Loucy (cell line): ENCODE data around the gene PRM2.

Experiments used
- H2AFZ ChIP-seq: fragments of 200-600 bp; sonication (generic); 2 replicates; pipeline ENCODE4 v1.6.0; 2016; ENCODE audit warnings: antibody characterized with exemption, mild to moderate bottlenecking, low read length, moderate library complexity
- H3F3A ChIP-seq: fragments of 200-600 bp; 2 replicates; pipeline ENCODE4 v1.6.0; 2016; ENCODE audit warnings: antibody characterized with exemption, low read depth, mild to moderate bottlenecking
- H3K27me3 ChIP-seq: fragments of 200-600 bp; sonication (generic); 2 replicates; pipeline ENCODE4 v1.6.1; 2014; ENCODE audit warnings: low read length, mild to moderate bottlenecking; ENCODE audit not compliant: insufficient read depth, poor library complexity, severe bottlenecking
- H3K36me3 ChIP-seq: fragments of 200-600 bp; sonication (generic); 2 replicates; pipeline ENCODE4 v1.6.1; 2016; ENCODE audit warnings: low read length; ENCODE audit not compliant: insufficient read depth
- H3K4me1 ChIP-seq: fragments of 200-600 bp; sonication (generic); 2 replicates; pipeline ENCODE4 v1.5.1; 2014; ENCODE audit warnings: low read length, mild to moderate bottlenecking; ENCODE audit not compliant: insufficient read depth, poor library complexity, severe bottlenecking
- H3K4me2 ChIP-seq: fragments of 200-600 bp; sonication (generic); 2 replicates; pipeline ENCODE4 v1.6.0; 2014; ENCODE audit warnings: antibody characterized with exemption, low read length, low read depth, mild to moderate bottlenecking; ENCODE audit not compliant: poor library complexity, severe bottlenecking
- H3K4me3 ChIP-seq: fragments of 200-600 bp; sonication (generic); 2 replicates; pipeline ENCODE4 v1.5.1; 2014; ENCODE audit warnings: low read length, mild to moderate bottlenecking, mixed read lengths; ENCODE audit not compliant: poor library complexity, severe bottlenecking
- H3K79me2 ChIP-seq: fragments of 200-600 bp; sonication (generic); 2 replicates; pipeline ENCODE4 v1.6.1; 2014; ENCODE audit warnings: low read length; ENCODE audit not compliant: insufficient read depth
- H3K9ac ChIP-seq: fragments of 200-600 bp; sonication (generic); 2 replicates; pipeline ENCODE4 v1.6.0; 2014; ENCODE audit warnings: mild to moderate bottlenecking, low read depth, low read length, moderate library complexity; ENCODE audit not compliant: poor library complexity, severe bottlenecking
- H3K9me2 ChIP-seq: fragments of 200-600 bp; sonication (generic); replicated peaks from 2 replicates; pipeline ENCODE4 v1.6.1; 2016; ENCODE audit warnings: low read depth, low read length, mixed read lengths
- H3K9me3 ChIP-seq: fragments of 200-600 bp; sonication (generic); 2 replicates; pipeline ENCODE4 v1.6.1; 2014; ENCODE audit warnings: mild to moderate bottlenecking, antibody characterized with exemption, low read length, low read depth; ENCODE audit not compliant: insufficient read depth
- H4K20me1 ChIP-seq: fragments of 200-600 bp; sonication (generic); 2 replicates; pipeline ENCODE4 v1.6.0; 2014; ENCODE audit warnings: antibody characterized with exemption, low read length, mild to moderate bottlenecking; ENCODE audit not compliant: insufficient read depth, poor library complexity, severe bottlenecking
- CTCF ChIP-seq: fragments of 200-600 bp; sonication (generic); conservative IDR thresholded peaks from 2 replicates; pipeline ENCODE4 v1.5.1; 2014; ENCODE audit warnings: mild to moderate bottlenecking, antibody characterized with exemption, low read length
- EZH2phosphoT487 ChIP-seq: fragments of 200-600 bp; IDR thresholded peaks from 2 replicates; pipeline ENCODE4 v1.6.1; 2018; ENCODE audit warnings: antibody characterized with exemption, mild to moderate bottlenecking, moderate library complexity, borderline replicate concordance

Gene PRM2

GRCh38 chr16:11277607-11278337, 1.5 kb upstream of the PRM2 start:
- TF ChIP-seq CTCF = no peak
- TF ChIP-seq EZH2phosphoT487 = no peak
- no peak overlapping the region for H3K9ac ChIP-seq
- H3K4me3 ChIP-seq = no peak overlapping the region
- H2AFZ ChIP-seq = no peak overlapping the region
- no peaks in the 10 kb centered on the region for H3K9me2 ChIP-seq
- no peaks in the 10 kb centered on the region for H3K79me2 ChIP-seq
- no peak overlapping the region for H3K4me2 ChIP-seq
- H3F3A ChIP-seq = no peaks in the 10 kb centered on the region
- H3K9me3 ChIP-seq = no peaks in the 10 kb centered on the region
- no peaks in the 10 kb centered on the region for H4K20me1 ChIP-seq
- no peaks in the 10 kb centered on the region for H3K36me3 ChIP-seq
- no peaks in the 10 kb centered on the region for H3K27me3 ChIP-seq
- H3K4me1 ChIP-seq = no peaks in the 10 kb centered on the region

- TF ChIP-seq EZH2phosphoT487 = no peak
- TF ChIP-seq CTCF = no peak
These were observed 765 bp upstream of the PRM2 start for GRCh38 chr16:11276896-11277593.

GRCh38 chr16:11274964-11275363, 1.3 kb downstream of the PRM2 start:
- Histone ChIP-seq H3K4me1 (no peaks in the 10 kb centered on the region), H3K9ac (no peak overlapping the region)

More at GRCh38 chr16:11276896-11277593, 765 bp upstream of the PRM2 start:
- Histone ChIP-seq H3K4me2 (no peak overlapping the region), H3K9me3 (no peaks in the 10 kb centered on the region), H3F3A (no peaks in the 10 kb centered on the region), H3K79me2 (no peaks in the 10 kb centered on the region), H3K9ac (no peak overlapping the region), H4K20me1 (no peaks in the 10 kb centered on the region), H3K4me3 (no peak overlapping the region), H3K27me3 (no peaks in the 10 kb centered on the region), H3K4me1 (no peaks in the 10 kb centered on the region), H3K36me3 (no peaks in the 10 kb centered on the region), H3K9me2 (no peaks in the 10 kb centered on the region), H2AFZ (no peak overlapping the region)

More at GRCh38 chr16:11274964-11275363, 1.3 kb downstream of the PRM2 start:
- no peaks in the 10 kb centered on the region for H3F3A ChIP-seq
- H3K27me3 ChIP-seq = no peaks in the 10 kb centered on the region
- TF ChIP-seq CTCF (no peak), EZH2phosphoT487 (no peak)
- no peak overlapping the region for H3K4me2 ChIP-seq
- H3K9me3 ChIP-seq = no peaks in the 10 kb centered on the region
- no peaks in the 10 kb centered on the region for H3K9me2 ChIP-seq
- no peaks in the 10 kb centered on the region for H4K20me1 ChIP-seq
- H3K79me2 ChIP-seq = no peaks in the 10 kb centered on the region
- H3K4me3 ChIP-seq = no peak overlapping the region
- no peaks in the 10 kb centered on the region for H3K36me3 ChIP-seq
- H2AFZ ChIP-seq = no peak overlapping the region
